HepG2 (cell line): ENCODE measurements around the gene GATD1. TPM values are rescaled to one million over a fixed set of nuclear protein-coding genes. Genes with fewer than 3 reads are reported as not detected.

ENCODE experiments used
- ATAC-seq: fragments of 200-7000 bp; cut with Tn5 transposase; 3 replicates; pipeline ENCODE4 v1.9.1; 2020; ENCODE audit warnings: mild to moderate bottlenecking, moderate library complexity
- BruUV-seq: library from RNA; stranded (reverse); fragments of 400-500 nt; replicated peaks from 2 replicates; lab custom pipeline; 2021; lab: Mats Ljungman, UMichigan
- CTCF ChIA-PET: fragments of 300-600 bp; formaldehyde crosslinking; extraction: SDS; loops from one replicate; lab custom pipeline; 2021; ENCODE audit warnings: low total read pairs, inconsistent platforms, low intra/inter-chr PET ratio; lab: Yijun Ruan, JAX
- POLR2A ChIA-PET: fragments of 350-600 bp; sonication (Branson Sonifier 250); formaldehyde crosslinking; loops from one replicate; lab custom pipeline; 2020; ENCODE audit warnings: antibody characterized with exemption, inconsistent platforms; lab: Yijun Ruan, JAX
- DNase-seq: peaks from one replicate; pipeline ENCODE4 v3.0.0-alpha.2; 2015; ENCODE audit warnings: low spot score
- FAIRE-seq: peaks from 3 replicates; lab custom pipeline; 2011; peaks lifted over from hg19 to GRCh38; lab: Jason Lieb, UNC
- H2AFZ ChIP-seq: one replicate; pipeline ENCODE4 v1.6.1; 2011; ENCODE audit warnings: low read length, inconsistent platforms
- H3K27ac ChIP-seq: fragments of 300-600 bp; 3 replicates; pipeline ENCODE4 v1.8.0; 2011; ENCODE audit warnings: mixed run types, mild to moderate bottlenecking, mixed read lengths, low read length, inconsistent platforms; ENCODE audit not compliant: insufficient read depth; ENCODE audit errors: extremely low read length
- H3K27me3 ChIP-seq, 2 experiments: fragments of 200-600 bp in 1 of 2; 2 replicates in 1 of 2; 3 replicates in 1 of 2; pipeline versions ENCODE4 v1.6.0 to v1.8.0; 2011; ENCODE audit warnings: low read length in 2 of 2, mild to moderate bottlenecking in 2 of 2, moderate library complexity in 2 of 2, inconsistent platforms in 1 of 2; ENCODE audit not compliant: insufficient read depth in 2 of 2, control insufficient read depth in 1 of 2
- H3K36me3 ChIP-seq, 2 experiments: fragments of 200-600 bp in 1 of 2; replicated peaks in 1 of 2; 2 replicates in 1 of 2; 3 replicates in 1 of 2; pipeline versions ENCODE4 v1.5.1 to v1.8.0; 2011; ENCODE audit warnings: low read length in 2 of 2, inconsistent platforms in 1 of 2; ENCODE audit not compliant: insufficient read depth in 2 of 2, control insufficient read depth in 1 of 2
- H3K4me1 ChIP-seq: 2 replicates; pipeline ENCODE4 v1.5.1; 2012; ENCODE audit warnings: low read length, inconsistent platforms; ENCODE audit not compliant: insufficient read depth
- H3K4me2 ChIP-seq: 2 replicates; pipeline ENCODE4 v1.6.0; 2011; ENCODE audit warnings: low read depth, low read length, inconsistent platforms
- H3K4me3 ChIP-seq, 3 experiments: fragments of 200-600 bp in 1 of 3; sonication (generic), shearing (Covaris generic) in 1 of 3; replicated peaks in 1 of 3; 2 replicates each; pipeline ENCODE4 v1.5.1; 2011 to 2016; ENCODE audit warnings: low read length in 3 of 3, inconsistent platforms in 2 of 3, low read depth in 2 of 3, mild to moderate bottlenecking in 2 of 3, control low read depth in 1 of 3, mixed read lengths in 1 of 3; ENCODE audit not compliant: insufficient read depth in 1 of 3
- H3K79me2 ChIP-seq: one replicate; pipeline ENCODE4 v1.6.1; 2011; ENCODE audit warnings: low read length, inconsistent platforms; ENCODE audit not compliant: insufficient read depth
- H3K9ac ChIP-seq: 2 replicates; pipeline ENCODE4 v1.6.0; 2011; ENCODE audit warnings: mild to moderate bottlenecking, low read depth, low read length, inconsistent platforms; ENCODE audit not compliant: insufficient read depth
- H3K9me3 ChIP-seq: 2 replicates; pipeline ENCODE4 v1.5.1; 2012; ENCODE audit warnings: mild to moderate bottlenecking, low read length
- H4K20me1 ChIP-seq: 2 replicates; pipeline ENCODE4 v1.6.0; 2011; ENCODE audit warnings: inconsistent platforms, mild to moderate bottlenecking, low read length, moderate library complexity; ENCODE audit not compliant: insufficient read depth
- CCAR2 ChIP-seq: fragments of 200-400 bp; formaldehyde crosslinking; optimal IDR thresholded peaks from 2 replicates; pipeline ENCODE3; 2018; ENCODE audit warnings: low read depth, mild to moderate bottlenecking, low read length, moderate library complexity
- FOXC1 ChIP-seq: sonication (generic); formaldehyde crosslinking; IDR thresholded peaks from 2 replicates; pipeline ENCODE4 v1.8.0; 2022; ENCODE audit warnings: mild to moderate bottlenecking, missing genetic modification reagents, borderline replicate concordance
- KAT2B ChIP-seq: fragments of 150-350 bp; IDR thresholded peaks from 2 replicates; pipeline ENCODE4 v1.6.1; 2014; ENCODE audit warnings: low read depth, low read length, borderline replicate concordance
- MLLT10 ChIP-seq: sonication (generic); formaldehyde crosslinking; IDR thresholded peaks from 2 replicates; pipeline ENCODE4 v1.4.0; 2020; ENCODE audit warnings: missing genetic modification reagents
- RBFOX2 ChIP-seq: fragments of 200-400 bp; formaldehyde crosslinking; IDR thresholded peaks from 2 replicates; pipeline ENCODE4 v1.6.1; 2017; ENCODE audit warnings: low read depth, mild to moderate bottlenecking, low read length
- TBX2 ChIP-seq: sonication (generic); formaldehyde crosslinking; IDR thresholded peaks from 2 replicates; pipeline ENCODE4 v1.5.0; 2020; ENCODE audit warnings: missing genetic modification reagents, mild to moderate bottlenecking, borderline replicate concordance
- UBTF ChIP-seq: sonication (generic); formaldehyde crosslinking; IDR thresholded peaks from 2 replicates; pipeline ENCODE4 v1.4.0; 2020; ENCODE audit warnings: mild to moderate bottlenecking, missing genetic modification reagents
- ZFP62 ChIP-seq: sonication (generic); formaldehyde crosslinking; IDR thresholded peaks from 2 replicates; pipeline ENCODE4 v1.4.0; 2020; ENCODE audit warnings: missing genetic modification reagents
- ZMYM4 ChIP-seq: sonication (generic); formaldehyde crosslinking; IDR thresholded peaks from 2 replicates; pipeline ENCODE4 v1.8.1; 2023; ENCODE audit warnings: mild to moderate bottlenecking, missing genetic modification reagents
- ZNF615 ChIP-seq: sonication (generic); formaldehyde crosslinking; IDR thresholded peaks from 2 replicates; pipeline ENCODE4 v1.5.0; 2020; ENCODE audit warnings: mild to moderate bottlenecking, missing genetic modification reagents, borderline replicate concordance
- ZNF687 ChIP-seq: sonication (generic); formaldehyde crosslinking; IDR thresholded peaks from 2 replicates; pipeline ENCODE4 v1.5.1; 2020; ENCODE audit warnings: mild to moderate bottlenecking, missing genetic modification reagents, moderate library complexity
- WGBS: methylation state at CpG from one replicate; pipeline ENCODE4 v1.1.6; 2017; ENCODE audit warnings: low lambda C conversion rate; 5-methylcytosine and 5-hydroxymethylcytosine counted together
- in situ Hi-C: cut with HindIII; loops from 2 replicates; pipeline ENCODE4 v1.10.0; 2017; ENCODE audit warnings: low pct_unique_long_range_greater_than_20kb; ENCODE audit not compliant: extremely low pct_ligation_motif_present
- intact Hi-C: fragments of 100-400 bp; cut with micrococcal nuclease; formaldehyde crosslinking; loops from one replicate; pipeline ENCODE4 v1.10.0; 2022; ENCODE audit not compliant: unreplicated experiment
- polyA plus RNA-seq, 8 experiments: library from polyadenylated mRNA; depleted of rRNA in 3 of 8; stranded (reverse) in 7 of 8; unstranded in 1 of 8; fragments of >200 nt; fragmentation: Illumina TruSeq in 4 of 8; extraction: Trizol in 4 of 8; gene quantifications; 2 replicates each; pipeline versions ENCODE4 v1.2.1 to v1.2.3, GENCODE V29; 2011 to 2016; ENCODE audit warnings: low read depth in 4 of 8, missing spikeins in 1 of 8, mixed read lengths in 1 of 8; ENCODE audit not compliant: insufficient read depth in 1 of 8
- total RNA-seq, 5 experiments: library from RNA; depleted of rRNA; stranded (reverse); fragments of >200 nt; fragmentation: Illumina TruSeq; extraction: Trizol; gene quantifications; 2 replicates each; pipeline ENCODE4 v1.2.3, GENCODE V29; 2016; ENCODE audit warnings: low read depth in 1 of 5

The GATD1 gene
- total and polyA plus RNA-seq, 2 of the 13 experiments (the other 11 are each of a cell fraction or from before 2014, with no cell fraction given): 31.3 to 60.5 TPM

- no peaks in the 10 kb centered on the region for H3K9me3 ChIP-seq
- H3K36me3 ChIP-seq: peaks cover 8 to 22% of the 10 kb centered on the region in 2 experiments; a peak in 4 of 5 replicates
- H3K4me3 ChIP-seq: peak overlapping the region in 2 of 3 experiments; percentile 94 to 98; a peak in 3 of 6 replicates
- no peak overlapping the region for H2AFZ ChIP-seq
- no peak for TF ChIP-seq ZMYM4 (CRISPR knock-in tag)
- 0 out of 2 replicates have a peak, but pooled peaks have one; percentile 22 for TF ChIP-seq TBX2
- TF ChIP-seq ZFP62: no peak
- no peak for TF ChIP-seq KAT2B
- peak; percentile 36; the same call in 1 of the 2 replicates for TF ChIP-seq RBFOX2
- TF ChIP-seq MLLT10 (CRISPR knock-in tag): no peak
- no peak for TF ChIP-seq CCAR2
- TF ChIP-seq UBTF (CRISPR knock-in tag): 0 out of 2 replicates have a peak, but pooled peaks have one; percentile 4
- no peak for TF ChIP-seq ZNF615 (CRISPR knock-in tag)
- 0 out of 2 replicates have a peak, but pooled peaks have one; percentile 2 for TF ChIP-seq ZNF687 (CRISPR knock-in tag)
- TF ChIP-seq FOXC1 (CRISPR knock-in tag): 0 out of 2 replicates have a peak, but pooled peaks have one; percentile 18
- no peak for FAIRE-seq
- H3K4me2 ChIP-seq: peak overlapping the region; percentile 98
- intact Hi-C loops: no loop called here
- peaks cover 20% of the 10 kb centered on the region for H3K79me2 ChIP-seq
- in situ Hi-C loops: no loop called here
- H4K20me1 ChIP-seq: peaks cover 20% of the 10 kb centered on the region
- WGBS: 94% methylated on average over 20 of the region's 22 CpGs
- H3K27me3 ChIP-seq: no peaks in the 10 kb centered on the region; a peak in 1 of 5 replicates
- H3K4me1 ChIP-seq: peaks cover 43% of the 10 kb centered on the region
- ChIA-PET POLR2A (interaction anchor here (2.2 to 9.2 kb wide), 5 partner anchors 9 to 25 kb away, joined by 9 to 264 read pairs (median 56); partner anchors contain the start of genes CD151, CRACR2B, PIDD1 and RPLP2), CTCF (no interaction called here)
- H3K9ac ChIP-seq: 0 out of 2 replicates have a peak overlapping the region, but pooled peaks have one; percentile 92
- BruUV-seq: no TSS peak
- no peak for DNase-seq
- peak overlapping the region; percentile 92 for H3K27ac ChIP-seq
- ATAC-seq: no peak
These were observed 44.5 kb upstream of the GATD1 start for GRCh38 chr11:821512-822371.
